NOMO-1 (cell line): Measurements from ENCODE around the gene PSG4.
"Not testable (repeated sequence)": the region's sequence is repeated elsewhere in the genome, so short reads cannot be mapped to it uniquely, and the experiment has no call there.

ENCODE experiments used
- DNase-seq, 2 experiments: peaks; one replicate each; lab custom pipeline; 2025; ENCODE audit not compliant: unreplicated experiment in 2 of 2; lab: John Stamatoyannopoulos, UW

PSG4 gene

GRCh38 chr19:43198686-43199419, 6.6 kb downstream of the PSG4 start:
- DNase-seq: not testable (repeated sequence)

GRCh38 chr19:43197666-43198397, 7.6 kb downstream of the PSG4 start:
- DNase-seq: not testable (repeated sequence)

GRCh38 chr19:43194397-43194796, 11.0 kb downstream of the PSG4 start:
- DNase-seq: not testable (repeated sequence)

- not testable (repeated sequence) for DNase-seq
These were observed 12.9 kb downstream of the PSG4 start for GRCh38 chr19:43192381-43193155.

- not testable (repeated sequence) for DNase-seq
These were observed 17.3 kb downstream of the PSG4 start for GRCh38 chr19:43188092-43188491.

GRCh38 chr19:43186311-43186935, 19.0 kb downstream of the PSG4 start, which contains the start of gene PSG5:
Gene PSG5, minus strand, starts transcription at chr19:43186536. Its CDS starts 131 bp downstream, at chr19:43186405.
- not testable (repeated sequence) for DNase-seq

- not testable (repeated sequence) for DNase-seq
These were observed 23.3 kb downstream of the PSG4 start for GRCh38 chr19:43181869-43182771.

GRCh38 chr19:43179569-43180147, 25.8 kb downstream of the PSG4 start:
- not testable (repeated sequence) for DNase-seq

GRCh38 chr19:43178577-43178976, 26.9 kb downstream of the PSG4 start:
- not testable (repeated sequence) for DNase-seq

- DNase-seq: not testable (repeated sequence)
These were observed 39.5 kb downstream of the PSG4 start for GRCh38 chr19:43165906-43166305.

GRCh38 chr19:43163135-43163534, 42.3 kb downstream of the PSG4 start:
- not testable (repeated sequence) for DNase-seq

- DNase-seq: not testable (repeated sequence)
These were observed 43.2 kb downstream of the PSG4 start for GRCh38 chr19:43162261-43162660.

GRCh38 chr19:43152214-43152613, 53.2 kb downstream of the PSG4 start:
- DNase-seq: no peak

GRCh38 chr19:43149788-43150187, 55.6 kb downstream of the PSG4 start:
- DNase-seq: not testable (repeated sequence)

GRCh38 chr19:43148233-43148632, 57.2 kb downstream of the PSG4 start:
- no peak for DNase-seq
